UCSD-AML1 (cell line): ENCODE results near the gene CD300E.
"Not testable (repeated sequence)": the region's sequence is repeated elsewhere in the genome, so short reads cannot be mapped to it uniquely, and the experiment has no call there.

Experiments
- DNase-seq: peaks from one replicate; lab custom pipeline; 2025; ENCODE audit not compliant: unreplicated experiment; lab: John Stamatoyannopoulos, UW

The CD300E gene

DNA sequence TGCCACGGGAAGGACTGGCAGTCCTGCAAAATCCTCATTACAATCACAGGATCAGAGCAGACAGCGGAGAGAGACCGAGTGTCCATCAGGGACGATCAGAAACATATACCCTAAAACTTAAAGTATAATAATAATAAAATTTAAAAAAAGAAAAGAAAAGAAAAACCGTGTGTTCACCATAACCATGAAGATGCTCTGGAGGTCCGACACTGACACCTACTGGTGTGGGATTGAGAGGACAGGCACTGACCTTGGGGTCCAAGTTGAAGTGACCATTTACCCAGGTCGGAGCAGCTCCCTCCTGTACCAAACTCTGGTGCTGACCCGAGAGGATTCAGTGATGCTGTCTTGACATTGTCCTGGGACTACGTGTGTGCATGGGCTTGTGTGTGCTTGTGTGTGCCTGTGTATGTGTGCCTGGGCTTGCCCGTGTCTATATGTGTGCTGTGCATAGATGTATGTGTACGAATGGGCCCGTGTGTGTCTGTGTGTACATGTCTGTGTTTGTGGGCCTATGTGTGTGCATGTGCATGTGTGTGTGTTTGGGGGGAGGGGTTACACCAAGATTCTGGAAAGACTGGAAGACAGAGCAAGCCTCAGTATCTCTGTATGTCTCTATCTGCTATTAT, 21.5 kb downstream of the CD300E start:
- DNase-seq: peak; percentile 36

DNA sequence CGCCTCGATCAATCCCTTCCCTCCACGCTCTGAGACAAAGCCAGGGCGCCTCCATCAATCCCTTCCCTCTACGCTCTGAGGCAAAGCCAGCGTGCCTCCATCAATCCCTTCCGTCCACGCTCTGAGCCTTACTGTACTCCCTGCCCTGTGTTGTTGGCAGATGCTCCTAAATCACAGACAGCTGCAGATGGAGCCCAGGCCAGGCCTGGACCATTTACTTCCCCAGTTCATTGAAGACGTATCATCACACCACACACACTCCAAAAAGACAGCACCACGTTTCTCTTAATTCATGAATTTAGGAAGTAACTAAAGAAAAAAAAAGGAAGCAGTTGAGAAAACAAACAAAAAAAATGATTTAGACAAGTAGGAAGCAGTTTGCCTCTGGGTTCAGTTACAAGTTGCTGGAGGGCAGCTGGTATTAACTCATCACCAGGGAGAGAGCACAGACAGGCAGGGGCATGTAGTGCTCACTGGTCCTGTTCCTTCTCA, 24.0 kb downstream of the CD300E start:
- DNase-seq: no peak

DNA sequence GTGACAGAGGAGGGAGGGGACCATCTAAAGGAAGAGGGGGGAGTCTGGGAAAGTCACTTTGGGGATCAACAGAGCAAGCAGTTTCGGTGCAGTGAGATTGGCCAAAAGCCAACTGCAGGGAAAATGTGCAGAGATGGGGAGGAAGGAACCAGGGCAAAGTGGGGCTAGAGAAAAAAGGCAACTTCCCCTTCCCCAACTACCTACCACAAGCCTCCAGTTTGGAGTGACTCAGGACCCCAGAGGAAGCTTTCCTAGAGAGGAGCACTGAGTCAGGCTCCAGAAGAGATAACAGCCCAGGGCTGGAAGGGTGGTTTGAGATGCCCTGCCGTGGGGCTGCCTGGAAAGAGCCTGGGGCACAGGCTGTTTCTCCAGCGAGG, 24.5 kb downstream of the CD300E start:
- no peak for DNase-seq

DNA sequence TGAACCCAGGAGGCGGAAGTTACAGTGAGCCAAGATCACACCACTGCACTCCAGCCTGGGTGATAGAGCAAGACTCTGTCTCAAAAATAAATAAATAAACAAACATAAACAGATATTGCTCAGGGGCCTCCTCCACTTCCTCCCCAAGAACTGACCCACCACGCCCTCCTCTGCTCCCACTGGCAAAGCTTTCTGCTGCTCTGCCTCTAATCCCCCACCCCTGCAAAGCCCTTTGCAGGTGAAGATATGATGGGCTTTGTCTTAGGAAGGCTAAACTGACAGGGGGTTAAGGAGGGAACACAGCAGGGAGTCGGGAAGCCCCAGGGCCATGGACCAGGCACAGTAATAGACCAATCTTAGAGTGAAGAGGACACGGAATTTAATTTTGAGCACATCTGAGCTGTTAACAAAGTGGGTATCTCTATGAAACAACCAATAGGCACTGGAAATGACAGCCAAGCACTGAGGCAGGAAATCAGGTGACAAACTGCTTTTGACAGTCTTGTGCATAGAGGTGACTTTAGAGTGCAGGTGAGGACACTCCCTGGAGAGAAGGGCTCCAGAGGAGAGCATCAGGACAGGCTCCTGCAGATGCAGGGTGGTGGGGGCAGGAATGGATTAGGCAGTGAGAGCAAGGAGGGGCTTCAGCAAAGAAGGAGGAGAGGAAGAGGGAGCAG, 25.1 kb downstream of the CD300E start:
- no peak for DNase-seq

DNA sequence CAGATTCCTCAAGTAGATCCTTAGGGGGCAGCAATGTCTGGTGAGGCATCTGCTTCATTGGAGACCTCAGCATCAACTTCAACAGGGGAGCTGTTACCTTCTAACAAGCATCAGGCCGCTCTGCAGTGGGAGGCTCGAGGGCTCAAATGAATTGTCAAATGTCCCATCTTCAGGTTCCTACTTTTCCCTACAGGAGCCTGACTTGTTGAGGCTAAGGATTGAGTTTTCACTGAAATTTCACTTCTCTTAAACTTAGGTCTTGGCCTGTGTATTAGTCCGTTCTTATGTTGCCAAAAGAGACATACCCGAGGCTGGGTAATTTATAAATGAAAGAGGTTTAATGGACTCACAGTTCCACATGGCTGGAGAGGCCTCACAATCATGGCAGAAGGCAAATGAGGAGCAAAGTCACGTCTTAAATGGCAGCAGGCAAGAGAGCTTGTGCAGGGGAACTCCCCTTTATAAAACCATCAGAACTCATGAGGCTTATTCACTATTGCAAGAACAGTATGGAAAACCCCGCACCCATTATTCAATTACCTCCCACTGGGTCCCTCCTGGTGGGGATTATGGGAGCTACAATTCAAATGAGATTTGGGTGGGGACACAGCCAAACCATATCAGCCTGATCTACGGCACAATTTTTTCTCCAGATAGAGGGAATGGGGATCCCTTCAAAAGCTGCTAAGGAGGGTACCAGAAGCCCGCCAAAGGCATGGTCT, 26.3 kb downstream of the CD300E start:
- no peak for DNase-seq

DNA sequence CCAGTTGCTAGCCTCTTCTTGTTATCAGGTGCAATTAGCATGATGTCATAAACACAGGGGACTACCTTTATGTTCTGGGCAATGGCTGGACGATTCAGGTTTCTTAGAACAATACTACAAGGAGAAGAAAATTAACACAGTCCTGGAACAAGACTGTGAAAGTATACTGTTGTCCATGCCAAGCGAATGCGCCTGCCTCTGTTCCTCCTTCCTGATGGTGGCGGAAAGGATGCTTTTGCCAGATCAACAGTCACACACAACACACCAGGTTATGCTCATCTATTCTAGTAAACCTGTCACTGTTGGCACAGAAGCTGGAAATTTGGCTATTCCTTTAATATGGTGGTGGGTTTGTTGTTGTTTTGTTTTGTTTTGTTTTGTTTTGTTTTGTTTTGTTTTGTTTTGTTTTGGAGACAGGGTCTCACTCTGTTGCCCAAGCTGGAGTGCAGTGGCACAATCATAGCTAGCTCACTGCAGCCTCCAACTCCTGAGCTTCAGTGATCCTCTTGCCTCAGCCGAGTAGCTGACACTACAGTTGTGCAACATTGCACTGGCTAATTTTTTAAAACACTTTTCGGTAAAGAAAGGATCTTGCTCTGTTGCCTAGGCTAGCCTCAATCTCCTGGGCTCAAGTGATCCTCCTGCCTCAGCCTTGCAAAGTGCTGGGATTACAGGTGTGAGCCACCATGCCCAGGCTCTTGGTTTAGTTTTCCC, 28.3 kb downstream of the CD300E start:
- DNase-seq: no peak

DNA sequence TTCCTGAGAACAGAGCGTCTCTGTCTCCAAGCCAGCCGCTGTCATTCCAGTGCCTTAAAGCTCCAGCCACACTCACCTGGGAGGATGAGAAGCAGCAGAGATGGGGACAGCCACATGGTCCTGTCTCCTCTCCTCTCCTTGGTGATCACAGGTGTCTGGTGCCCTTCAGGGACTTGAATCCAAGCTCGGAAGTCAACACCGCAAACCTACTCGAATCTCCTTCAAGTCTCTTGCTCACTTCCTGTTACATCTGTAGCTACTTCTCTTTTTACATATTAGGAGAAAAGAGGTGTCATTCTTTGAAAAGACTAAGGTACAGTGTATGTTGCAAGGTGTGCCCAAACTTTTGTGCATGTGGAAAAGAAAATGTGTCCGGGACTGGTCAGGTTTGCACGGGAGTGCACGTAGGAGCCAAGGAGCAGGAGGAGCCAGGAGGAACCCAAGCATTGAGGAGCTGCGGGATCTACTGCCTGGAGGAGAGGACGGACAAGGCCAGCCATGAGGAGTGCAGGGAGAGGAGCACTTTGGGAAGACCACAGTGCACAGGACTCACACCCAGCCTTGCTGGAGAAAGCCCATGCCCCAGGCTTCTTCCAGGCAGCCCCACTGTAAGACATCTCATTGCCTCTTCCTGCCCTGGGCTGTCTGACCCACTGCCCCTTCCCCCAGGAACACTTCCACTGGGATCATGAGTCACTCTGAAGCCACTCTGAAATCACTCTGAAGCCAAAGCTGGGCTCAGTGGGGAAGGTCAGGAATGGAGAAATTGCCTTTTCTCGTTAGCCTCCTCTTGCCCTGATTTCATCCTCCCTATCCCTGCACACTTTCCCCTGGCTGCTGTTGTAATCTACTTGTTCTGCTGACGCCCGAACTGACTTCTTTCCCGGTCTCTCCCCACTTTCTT, 31.2 kb downstream of the CD300E start, which contains the start of gene CD300LD:
Gene CD300LD (minus strand): TSS at position 197 of the 904 bp plus-strand sequence. CDS start 81 bp downstream, at position 116.
- no peak for DNase-seq

DNA sequence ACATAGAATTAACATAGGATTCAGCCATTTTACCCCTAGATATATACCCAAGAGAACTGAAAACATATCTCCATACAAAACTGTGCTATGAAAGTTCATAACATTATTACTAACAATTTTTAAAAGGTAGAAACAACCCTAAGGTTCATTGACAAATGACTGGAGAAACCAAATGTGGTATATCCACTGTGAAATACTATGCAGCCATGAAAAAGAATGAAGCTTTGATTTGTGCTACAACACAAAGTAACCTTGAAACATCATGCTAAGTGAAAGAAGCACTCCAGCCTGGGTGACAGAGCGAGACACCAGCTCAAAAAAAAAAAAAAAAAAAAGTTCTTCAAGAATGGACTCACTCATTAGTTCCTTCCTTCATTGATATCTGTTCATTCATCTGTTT, 32.0 kb downstream of the CD300E start:
- no peak for DNase-seq

DNA sequence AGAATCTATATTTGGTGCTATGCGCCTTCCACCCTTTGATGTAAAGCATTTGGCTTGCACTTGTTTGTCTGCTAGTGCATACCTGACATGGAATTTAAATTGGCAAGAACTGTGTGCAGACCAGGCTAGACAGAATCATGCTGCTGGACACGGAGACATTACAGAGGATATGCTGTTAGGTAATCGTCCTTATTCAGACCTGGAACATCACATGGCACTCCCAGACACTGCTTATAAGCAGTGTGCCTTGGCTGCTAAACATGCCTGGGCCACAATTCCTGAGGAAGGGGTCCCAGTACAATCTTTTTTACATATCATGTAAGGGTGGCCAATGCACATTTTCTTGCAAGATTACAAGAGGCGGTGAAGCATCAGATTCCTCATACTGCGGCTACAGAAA, 37.8 kb downstream of the CD300E start:
- DNase-seq: no peak

DNA sequence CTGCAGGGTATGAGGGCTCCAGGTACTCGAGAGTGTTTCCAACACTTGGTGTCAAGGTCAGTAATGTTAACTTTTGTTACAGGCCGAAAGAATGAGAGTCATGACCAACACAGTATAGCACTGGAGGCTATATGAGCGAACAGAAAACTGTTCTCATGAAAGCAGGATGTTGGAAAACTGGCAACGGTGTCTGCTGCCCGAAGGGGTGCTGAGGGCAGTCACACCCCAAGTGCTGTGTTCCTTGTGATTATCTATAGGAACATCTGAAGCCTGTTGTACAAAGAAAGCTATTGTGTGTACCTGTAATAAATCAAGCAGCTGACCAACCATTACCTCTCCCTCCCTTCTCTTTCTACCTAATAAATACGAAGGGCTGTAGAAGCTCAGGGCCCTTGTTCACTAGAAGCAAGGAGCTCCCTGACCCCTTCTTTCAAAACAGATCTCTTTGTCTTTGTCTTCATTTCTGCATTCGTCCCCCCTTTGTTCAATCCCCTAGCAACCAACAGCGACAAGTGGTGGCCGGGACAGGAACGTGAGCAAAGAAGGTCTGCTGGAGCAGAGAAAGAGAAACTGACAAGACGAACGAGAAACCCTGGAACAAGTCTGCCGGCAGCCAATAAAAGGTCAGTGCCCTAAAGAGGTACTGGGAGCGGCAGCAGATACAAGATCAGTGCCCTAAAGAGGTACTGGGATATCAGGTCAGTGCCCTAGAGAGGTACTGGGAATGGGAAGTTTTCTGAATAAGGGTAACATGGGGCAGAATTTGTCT, 39.1 kb downstream of the CD300E start:
- DNase-seq: no peak

DNA sequence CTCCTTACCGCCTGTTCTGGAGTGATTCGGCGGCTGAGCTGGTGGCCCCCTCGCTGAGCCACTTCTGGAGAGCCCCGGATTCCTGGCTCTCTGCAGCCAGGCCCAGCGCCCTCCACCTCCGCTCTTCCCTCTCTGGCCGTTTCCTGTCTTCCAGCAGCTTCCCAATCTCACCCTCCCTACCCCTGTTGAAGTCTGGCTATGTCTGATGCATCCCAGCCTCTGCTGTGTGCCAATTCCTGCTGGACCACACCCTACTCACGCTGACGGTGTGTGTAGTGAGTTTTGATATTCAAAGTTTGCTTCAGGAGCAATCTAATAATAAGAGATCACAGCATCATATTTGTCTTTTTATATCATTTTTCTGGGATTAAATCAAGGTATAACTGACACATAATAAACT, 40.9 kb downstream of the CD300E start:
- DNase-seq: no peak

DNA sequence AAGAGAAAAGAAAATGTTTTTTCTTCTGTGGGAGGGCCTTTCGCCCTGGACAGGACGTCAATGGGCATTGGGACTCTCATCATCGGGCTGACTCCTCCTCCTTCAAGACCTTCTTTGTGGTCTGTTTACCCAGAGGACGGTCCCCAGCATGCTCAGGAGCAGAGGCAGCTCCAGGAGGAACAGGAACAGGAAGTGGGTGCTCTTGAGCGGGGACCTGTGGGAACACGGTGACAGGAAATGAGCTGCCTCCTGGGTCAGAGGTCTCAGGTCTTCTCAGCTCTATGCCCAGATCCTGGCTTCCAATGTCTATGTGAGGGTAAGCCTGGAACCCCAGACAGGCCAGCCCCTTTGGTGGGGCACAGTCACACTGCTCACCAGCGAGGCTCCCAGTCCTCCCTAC, 43.6 kb downstream of the CD300E start:
- DNase-seq: peak; percentile 62

DNA sequence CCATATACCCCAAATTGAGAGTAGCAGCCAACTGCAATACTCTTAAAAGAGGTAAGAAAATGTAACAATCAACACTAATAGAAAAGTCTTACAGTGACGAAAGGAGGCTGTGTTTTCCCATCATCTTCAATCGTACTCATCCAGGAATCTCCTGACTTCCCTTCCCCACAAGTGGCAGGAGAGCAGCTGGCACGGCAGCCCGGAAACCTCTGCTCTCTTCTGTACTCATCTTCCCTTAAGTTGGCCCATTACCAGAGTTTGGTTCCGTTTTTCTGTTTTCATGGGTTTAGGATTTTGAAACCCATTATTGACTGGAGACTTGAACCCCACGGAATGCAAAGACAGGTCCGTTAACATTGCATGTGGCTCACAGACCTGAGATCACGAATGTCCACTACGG, 44.6 kb downstream of the CD300E start:
- DNase-seq: no peak

DNA sequence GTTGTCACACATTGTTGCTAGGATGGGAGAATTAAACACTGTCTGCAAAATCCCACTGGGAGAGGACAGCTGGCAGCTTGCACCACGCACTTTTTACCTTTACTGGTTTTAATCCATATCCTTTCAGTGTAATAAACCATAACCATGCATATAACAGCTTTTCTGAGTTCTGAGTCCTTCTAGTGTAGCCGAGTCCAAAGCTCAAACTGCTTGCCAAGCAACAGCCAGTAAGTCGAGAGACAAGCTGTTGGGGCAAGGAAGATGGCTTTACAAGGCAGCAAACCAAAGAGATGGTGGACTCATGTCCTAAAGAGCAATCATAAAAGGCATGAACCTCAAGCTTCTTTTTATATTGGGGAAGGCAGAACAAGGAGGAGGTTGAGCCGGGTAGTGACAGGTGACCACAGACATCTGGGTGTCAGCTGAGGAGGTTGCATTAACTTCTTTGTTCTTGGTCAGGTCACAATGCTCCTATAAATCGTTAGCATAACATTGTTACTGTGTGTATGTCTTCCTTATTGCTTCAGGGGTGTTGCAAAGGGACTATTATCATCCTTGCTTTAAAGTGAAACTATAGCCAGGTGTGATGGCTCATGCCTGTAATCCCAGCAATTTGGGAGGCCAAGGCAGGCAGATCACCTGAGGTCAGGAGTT, 48.9 kb downstream of the CD300E start:
- no peak for DNase-seq

DNA sequence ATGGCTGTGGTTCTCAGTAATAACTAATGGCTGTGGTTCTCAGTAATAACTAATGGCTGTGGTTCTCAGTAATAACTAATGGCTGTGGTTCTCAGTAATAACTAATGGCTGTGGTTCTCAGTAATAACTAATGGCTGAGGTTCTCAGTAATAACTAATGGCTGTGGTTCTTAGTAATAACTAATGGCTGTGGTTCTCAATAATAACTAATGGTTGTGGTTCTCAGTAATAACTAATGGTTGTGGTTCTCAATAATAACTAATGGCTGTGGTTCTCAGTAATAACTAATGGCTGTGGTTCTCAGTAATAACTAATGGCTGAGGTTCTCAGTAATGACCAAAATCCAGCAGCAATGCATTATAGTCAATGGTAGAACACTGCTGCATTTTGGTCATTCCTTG, 49.9 kb downstream of the CD300E start:
- not testable (repeated sequence) for DNase-seq

DNA sequence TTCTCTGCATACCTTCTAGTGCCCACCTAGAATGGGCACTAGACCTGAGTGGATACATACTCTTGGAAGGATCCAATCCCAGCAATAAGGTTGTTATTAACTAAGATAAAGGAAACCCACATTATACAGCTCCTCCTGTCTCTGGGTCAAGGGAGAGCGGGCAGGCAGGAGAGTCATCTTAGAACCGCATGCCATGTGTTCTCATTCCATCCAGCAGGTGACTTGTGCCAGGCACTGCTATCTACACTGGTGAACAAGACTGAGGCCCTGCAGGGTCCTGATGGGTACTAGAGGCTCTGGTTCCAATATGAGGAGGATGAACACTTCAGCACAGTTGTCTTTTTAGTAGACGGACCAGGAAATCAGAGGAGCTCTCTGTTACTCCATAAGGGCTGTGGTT, 50.4 kb downstream of the CD300E start:
- DNase-seq: no peak

DNA sequence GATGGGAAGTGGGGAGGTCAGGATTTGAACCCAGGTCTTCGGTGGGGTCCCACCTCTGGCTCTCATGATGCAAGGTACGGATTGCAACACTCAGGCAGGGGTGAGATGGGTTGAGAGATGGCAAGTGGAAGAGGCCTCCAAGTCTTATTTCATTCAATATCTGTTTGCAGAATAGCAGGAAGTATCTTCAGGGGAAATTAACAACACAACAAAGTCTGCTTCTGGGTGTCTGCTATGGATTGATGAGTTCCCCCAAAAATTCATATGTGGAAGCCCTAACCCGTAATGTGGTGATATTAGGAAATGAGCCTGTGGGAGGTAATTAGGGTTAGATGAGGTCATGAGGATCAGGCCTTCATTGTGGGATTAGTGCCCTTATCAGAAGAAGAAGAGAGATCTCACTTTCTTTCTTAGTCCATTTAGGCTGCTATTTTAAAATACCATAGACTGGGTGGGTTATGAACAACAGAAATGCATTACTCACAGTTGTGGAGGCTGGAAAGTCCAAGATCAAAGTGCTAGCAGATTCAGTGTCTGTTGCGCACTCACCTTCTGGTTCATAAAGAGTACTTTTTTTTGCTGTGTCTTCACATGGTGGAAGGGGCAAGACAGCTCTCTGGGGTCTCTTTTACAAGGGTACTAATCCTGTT, 51.8 kb downstream of the CD300E start:
- no peak for DNase-seq
